MM.1S (cell line): ENCODE results near the gene KCNJ6.

Source experiments
- DNase-seq: peaks from one replicate; pipeline ENCODE4 v3.0.0-alpha.2; 2015
- H2AFZ ChIP-seq: fragments of 300-600 bp; sonication (generic); 2 replicates; pipeline ENCODE4 v1.6.0; 2016; ENCODE audit warnings: antibody characterized with exemption, low read length
- H3F3A ChIP-seq: fragments of 300-600 bp; sonication (generic); 2 replicates; pipeline ENCODE4 v1.6.1; 2016; ENCODE audit warnings: mild to moderate bottlenecking, antibody characterized with exemption, low read length, moderate library complexity, mixed read lengths; ENCODE audit not compliant: insufficient read depth
- H3K27ac ChIP-seq: fragments of 300-600 bp; sonication (generic); 2 replicates; pipeline ENCODE4 v1.5.1; 2016; ENCODE audit warnings: mild to moderate bottlenecking, low read length
- H3K27me3 ChIP-seq: fragments of 300-600 bp; sonication (generic); replicated peaks from 2 replicates; pipeline ENCODE4 v1.6.0; 2016; ENCODE audit warnings: low read length; ENCODE audit not compliant: insufficient read depth
- H3K36me3 ChIP-seq: fragments of 300-600 bp; sonication (generic); replicated peaks from 2 replicates; pipeline ENCODE4 v1.6.1; 2016; ENCODE audit warnings: mild to moderate bottlenecking, low read length, mixed read lengths; ENCODE audit not compliant: insufficient read depth
- H3K4me1 ChIP-seq: fragments of 300-600 bp; sonication (generic); 2 replicates; pipeline ENCODE4 v1.6.1; 2016; ENCODE audit warnings: low read length, mixed read lengths
- H3K4me2 ChIP-seq: fragments of 300-600 bp; sonication (generic); 2 replicates; pipeline ENCODE4 v1.6.0; 2016; ENCODE audit warnings: low read depth, low read length
- H3K4me3 ChIP-seq: fragments of 300-600 bp; sonication (generic); 2 replicates; pipeline ENCODE4 v1.5.1; 2016; ENCODE audit warnings: low read length, mixed read lengths
- H3K79me2 ChIP-seq: fragments of 300-600 bp; sonication (generic); 2 replicates; pipeline ENCODE4 v1.6.1; 2016; ENCODE audit warnings: mixed run types, low read length, mixed read lengths
- H3K9ac ChIP-seq: fragments of 300-600 bp; sonication (generic); 2 replicates; pipeline ENCODE4 v1.6.1; 2016; ENCODE audit warnings: low read length, mixed read lengths
- H3K9me2 ChIP-seq: fragments of 300-600 bp; sonication (generic); replicated peaks from 2 replicates; pipeline ENCODE4 v1.6.1; 2016; ENCODE audit warnings: mild to moderate bottlenecking, low read length, mixed read lengths; ENCODE audit not compliant: insufficient read depth
- H3K9me3 ChIP-seq: fragments of 300-600 bp; sonication (generic); replicated peaks from 2 replicates; pipeline ENCODE4 v1.6.1; 2016; ENCODE audit warnings: mild to moderate bottlenecking, low read length, mixed read lengths; ENCODE audit not compliant: insufficient read depth
- H4K20me1 ChIP-seq: fragments of 300-600 bp; sonication (generic); 2 replicates; pipeline ENCODE4 v1.6.1; 2016; ENCODE audit warnings: mild to moderate bottlenecking, low read length, moderate library complexity, mixed read lengths; ENCODE audit not compliant: insufficient read depth
- CTCF ChIP-seq: fragments of 300-600 bp; sonication (generic); IDR thresholded peaks from 2 replicates; pipeline ENCODE4 v1.5.1; 2016; ENCODE audit warnings: antibody characterized with exemption, low read length, mixed read lengths
- EZH2 ChIP-seq: fragments of 300-600 bp; sonication (generic); optimal IDR thresholded peaks from 2 replicates; pipeline ENCODE3; 2017; ENCODE audit warnings: low read depth, mild to moderate bottlenecking, antibody characterized with exemption, low read length, mixed read lengths
- EZH2phosphoT487 ChIP-seq: fragments of 300-600 bp; sonication (generic); IDR thresholded peaks from 2 replicates; pipeline ENCODE4 v1.6.1; 2018; ENCODE audit warnings: antibody characterized with exemption, low read length

KCNJ6 gene

GRCh38 chr21:37828991-37829390 is 87.3 kb downstream of the KCNJ6 start:
- no peak overlapping the region for H3K27ac ChIP-seq
- H3K4me2 ChIP-seq = no peak overlapping the region
- DNase-seq = no peak

GRCh38 chr21:37828556-37828955 is 87.7 kb downstream of the KCNJ6 start:
- Histone ChIP-seq H3K79me2 (no peaks in the 10 kb centered on the region), H3K36me3 (no peaks in the 10 kb centered on the region), H3K9me3 (no peaks in the 10 kb centered on the region), H3K4me2 (no peak overlapping the region), H3K4me3 (no peak overlapping the region), H2AFZ (no peak overlapping the region), H3K9ac (no peak overlapping the region), H3F3A (no peaks in the 10 kb centered on the region), H3K27ac (no peak overlapping the region), H3K9me2 (no peaks in the 10 kb centered on the region), H4K20me1 (no peaks in the 10 kb centered on the region), H3K27me3 (no peaks in the 10 kb centered on the region), H3K4me1 (no peaks in the 10 kb centered on the region)
- DNase-seq = no peak
- no peak for TF ChIP-seq EZH2

More at GRCh38 chr21:37828991-37829390, 87.3 kb downstream of the KCNJ6 start:
- Histone ChIP-seq H3K27me3 (no peaks in the 10 kb centered on the region), H3K9me2 (no peaks in the 10 kb centered on the region), H3K4me1 (no peaks in the 10 kb centered on the region), H3K36me3 (no peaks in the 10 kb centered on the region), H3K4me3 (no peak overlapping the region), H3F3A (no peaks in the 10 kb centered on the region), H3K79me2 (no peaks in the 10 kb centered on the region), H2AFZ (no peak overlapping the region), H3K9ac (no peak overlapping the region), H3K9me3 (no peaks in the 10 kb centered on the region), H4K20me1 (no peaks in the 10 kb centered on the region)
- no peak for TF ChIP-seq CTCF
- no peak for TF ChIP-seq EZH2phosphoT487
- no peak for TF ChIP-seq EZH2

GRCh38 chr21:37827913-37828312 is 88.3 kb downstream of the KCNJ6 start:
- Histone ChIP-seq H3K9me2 (no peaks in the 10 kb centered on the region), H2AFZ (no peak overlapping the region), H3K27me3 (no peaks in the 10 kb centered on the region), H3K9me3 (no peaks in the 10 kb centered on the region), H3K4me2 (no peak overlapping the region), H3F3A (no peaks in the 10 kb centered on the region), H3K4me1 (no peaks in the 10 kb centered on the region), H3K9ac (no peak overlapping the region), H4K20me1 (no peaks in the 10 kb centered on the region), H3K4me3 (no peak overlapping the region), H3K36me3 (no peaks in the 10 kb centered on the region), H3K79me2 (no peaks in the 10 kb centered on the region), H3K27ac (no peak overlapping the region)
- no peak for DNase-seq
- TF ChIP-seq EZH2 (no peak), CTCF (no peak), EZH2phosphoT487 (no peak)

GRCh38 chr21:37821786-37822450 is 94.3 kb downstream of the KCNJ6 start:
- Histone ChIP-seq H4K20me1 (no peaks in the 10 kb centered on the region), H3F3A (no peaks in the 10 kb centered on the region), H3K36me3 (no peaks in the 10 kb centered on the region), H3K4me3 (no peak overlapping the region), H3K79me2 (no peaks in the 10 kb centered on the region), H3K27ac (no peak overlapping the region), H3K9me3 (no peaks in the 10 kb centered on the region), H3K4me1 (no peaks in the 10 kb centered on the region), H3K9ac (no peak overlapping the region), H2AFZ (no peak overlapping the region), H3K27me3 (no peaks in the 10 kb centered on the region), H3K9me2 (no peaks in the 10 kb centered on the region), H3K4me2 (no peak overlapping the region)
- DNase-seq = no peak
- TF ChIP-seq EZH2 (no peak), EZH2phosphoT487 (no peak), CTCF (no peak)
